OCI-LY3 (cell line): ENCODE data around the gene MRPL40.

Source experiments
- H2AFZ ChIP-seq: fragments of 200-600, 300-600 bp; shearing (Covaris generic); 2 replicates; pipeline ENCODE4 v1.6.0; 2014; ENCODE audit warnings: antibody characterized with exemption, low read depth, low read length
- H3K27ac ChIP-seq: fragments of 200-600, 300-600 bp; sonication (generic); 2 replicates; pipeline ENCODE4 v1.5.1; 2014; ENCODE audit warnings: mild to moderate bottlenecking, low read length, moderate library complexity, mixed read lengths
- H3K27me3 ChIP-seq: fragments of 200-600, 300-600 bp; sonication (generic); 2 replicates; pipeline ENCODE4 v1.6.1; 2014; ENCODE audit warnings: low read depth, low read length, mixed read lengths
- H3K36me3 ChIP-seq: fragments of 200-600, 300-600 bp; sonication (generic); replicated peaks from 2 replicates; pipeline ENCODE3; 2014; ENCODE audit warnings: low read depth, low read length, mixed read lengths
- H3K4me1 ChIP-seq: fragments of 300-600, 200-600 bp; sonication (generic); 2 replicates; pipeline ENCODE4 v1.6.1; 2014; ENCODE audit warnings: low read length, mixed read lengths
- H3K4me2 ChIP-seq: fragments of 200-600, 300-600 bp; sonication (generic); 2 replicates; pipeline ENCODE4 v1.6.1; 2014; ENCODE audit warnings: low read length, mixed read lengths
- H3K4me3 ChIP-seq: fragments of 300-600, 200-600 bp; sonication (generic); 2 replicates; pipeline ENCODE4 v1.5.1; 2014; ENCODE audit warnings: antibody characterized with exemption, mild to moderate bottlenecking, low read length, moderate library complexity
- H3K79me2 ChIP-seq: fragments of 300-600, 200-600 bp; shearing (Covaris generic); 2 replicates; pipeline ENCODE4 v1.6.1; 2014; ENCODE audit warnings: mild to moderate bottlenecking, low read length, mixed read lengths
- H3K9ac ChIP-seq: fragments of 300-600, 200-600 bp; shearing (Covaris generic); 2 replicates; pipeline ENCODE4 v1.6.0; 2014; ENCODE audit warnings: mild to moderate bottlenecking, low read length, moderate library complexity
- H3K9me3 ChIP-seq: fragments of 200-600, 300-600 bp; shearing (Covaris generic); 2 replicates; pipeline ENCODE4 v1.6.1; 2014; ENCODE audit warnings: low read length, mixed read lengths; ENCODE audit not compliant: insufficient read depth
- H4K20me1 ChIP-seq: fragments of 200-600, 300-600 bp; sonication (generic); 2 replicates; pipeline ENCODE4 v1.6.1; 2016; ENCODE audit warnings: low read length, mixed read lengths; ENCODE audit not compliant: insufficient read depth
- EZH2phosphoT487 ChIP-seq: fragments of 200-600 bp; shearing (Covaris generic); IDR thresholded peaks from 2 replicates; pipeline ENCODE4 v1.6.1; 2018; ENCODE audit warnings: antibody characterized with exemption, mixed run types, low read depth
- TF ChIP-seq, protein P1 (sequence below): fragments of 200-600, 300-600 bp; sonication (generic); IDR thresholded peaks from 2 replicates; pipeline ENCODE4 v1.5.1; 2014; ENCODE audit warnings: antibody characterized with exemption, low read length, low read depth

MRPL40 gene

GRCh38 chr22:19455033-19455432 lies 22.7 kb downstream of the MRPL40 start:
- Histone ChIP-seq H3K36me3 (peaks cover 53% of the 10 kb centered on the region), H3K9ac (no peak overlapping the region), H3K9me3 (no peaks in the 10 kb centered on the region), H3K4me1 (no peaks in the 10 kb centered on the region), H4K20me1 (no peaks in the 10 kb centered on the region), H3K27me3 (no peaks in the 10 kb centered on the region), H3K4me3 (no peak overlapping the region), H3K79me2 (no peaks in the 10 kb centered on the region), H2AFZ (no peak overlapping the region), H3K4me2 (no peak overlapping the region), H3K27ac (no peak overlapping the region)
- TF ChIP-seq, protein P1, sequence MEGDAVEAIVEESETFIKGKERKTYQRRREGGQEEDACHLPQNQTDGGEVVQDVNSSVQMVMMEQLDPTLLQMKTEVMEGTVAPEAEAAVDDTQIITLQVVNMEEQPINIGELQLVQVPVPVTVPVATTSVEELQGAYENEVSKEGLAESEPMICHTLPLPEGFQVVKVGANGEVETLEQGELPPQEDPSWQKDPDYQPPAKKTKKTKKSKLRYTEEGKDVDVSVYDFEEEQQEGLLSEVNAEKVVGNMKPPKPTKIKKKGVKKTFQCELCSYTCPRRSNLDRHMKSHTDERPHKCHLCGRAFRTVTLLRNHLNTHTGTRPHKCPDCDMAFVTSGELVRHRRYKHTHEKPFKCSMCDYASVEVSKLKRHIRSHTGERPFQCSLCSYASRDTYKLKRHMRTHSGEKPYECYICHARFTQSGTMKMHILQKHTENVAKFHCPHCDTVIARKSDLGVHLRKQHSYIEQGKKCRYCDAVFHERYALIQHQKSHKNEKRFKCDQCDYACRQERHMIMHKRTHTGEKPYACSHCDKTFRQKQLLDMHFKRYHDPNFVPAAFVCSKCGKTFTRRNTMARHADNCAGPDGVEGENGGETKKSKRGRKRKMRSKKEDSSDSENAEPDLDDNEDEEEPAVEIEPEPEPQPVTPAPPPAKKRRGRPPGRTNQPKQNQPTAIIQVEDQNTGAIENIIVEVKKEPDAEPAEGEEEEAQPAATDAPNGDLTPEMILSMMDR: no peak
- no peak for TF ChIP-seq EZH2phosphoT487

DNA sequence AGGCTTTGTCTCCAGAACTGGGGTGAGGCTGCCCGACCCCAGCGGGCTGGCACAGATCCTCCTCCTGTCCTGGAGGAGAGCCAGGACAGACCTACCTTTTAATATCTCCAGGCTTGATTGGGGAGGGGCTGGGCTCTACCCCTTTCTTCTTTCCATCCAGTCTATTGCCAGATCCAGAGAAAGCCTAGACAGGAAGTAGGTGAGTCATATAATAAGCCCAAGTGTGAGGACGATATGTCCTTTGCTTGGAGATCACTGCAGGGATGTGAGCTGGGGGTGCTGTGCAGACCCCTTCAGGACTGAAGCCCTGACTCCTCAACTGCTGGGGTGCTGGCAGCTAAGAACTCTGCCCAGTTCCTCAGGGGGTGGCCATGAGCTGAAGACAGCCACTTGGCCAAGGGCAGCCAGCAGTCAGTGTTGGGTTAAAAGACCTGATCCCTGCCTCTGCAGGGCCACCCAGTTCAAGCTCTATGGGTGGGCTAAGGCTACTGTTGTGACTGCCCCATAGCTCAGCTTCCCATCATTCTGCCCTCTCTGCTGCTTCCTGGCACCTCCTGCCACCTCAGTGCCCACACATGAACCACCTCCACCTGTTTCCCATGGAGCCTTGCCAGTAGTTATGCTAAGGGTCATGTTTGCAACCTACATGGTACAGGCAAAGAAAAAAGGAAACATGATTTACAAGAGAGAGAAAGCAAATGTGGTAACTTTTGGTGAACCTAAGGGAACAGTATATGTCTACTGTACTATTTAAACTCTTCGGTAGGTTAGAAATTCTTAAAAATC lies 23.4 kb downstream of the MRPL40 start:
- Histone ChIP-seq H2AFZ (no peak overlapping the region), H3K36me3 (peaks cover 52% of the 10 kb centered on the region)

DNA sequence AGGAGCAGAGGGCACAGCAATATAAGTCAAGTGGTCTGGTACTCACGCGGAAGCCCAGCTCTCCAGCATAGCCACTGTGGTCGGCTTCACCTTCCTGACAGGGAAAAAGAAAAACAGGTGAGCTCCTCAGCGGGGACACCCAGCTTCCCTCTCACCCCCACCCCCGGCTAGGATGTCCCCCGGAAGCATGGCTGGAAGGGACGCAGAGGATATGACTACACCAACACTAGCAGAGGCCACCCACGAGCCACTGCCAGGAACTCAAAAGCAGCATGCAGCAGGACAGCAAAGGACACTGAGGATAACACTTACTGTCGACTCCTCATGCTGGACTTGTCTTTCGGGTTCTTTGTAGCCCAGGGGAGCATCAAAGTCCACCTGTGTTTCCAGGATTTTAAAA lies 24.2 kb downstream of the MRPL40 start:
- Histone ChIP-seq H2AFZ (no peak overlapping the region), H3K27me3 (no peaks in the 10 kb centered on the region), H3K27ac (no peak overlapping the region), H3K9ac (no peak overlapping the region), H3K4me1 (no peaks in the 10 kb centered on the region), H3K36me3 (peaks cover 56% of the 10 kb centered on the region), H3K79me2 (no peaks in the 10 kb centered on the region), H3K9me3 (no peaks in the 10 kb centered on the region), H3K4me3 (no peak overlapping the region), H4K20me1 (no peaks in the 10 kb centered on the region), H3K4me2 (no peak overlapping the region)
- TF ChIP-seq EZH2phosphoT487: no peak
- TF ChIP-seq, protein P1: no peak

More for the DNA sequence above, 23.4 kb downstream of the MRPL40 start:
- Histone ChIP-seq H3K79me2 (no peaks in the 10 kb centered on the region), H4K20me1 (no peaks in the 10 kb centered on the region), H3K4me3 (no peak overlapping the region), H3K4me1 (no peaks in the 10 kb centered on the region), H3K9me3 (no peaks in the 10 kb centered on the region), H3K9ac (no peak overlapping the region), H3K4me2 (no peak overlapping the region), H3K27me3 (no peaks in the 10 kb centered on the region), H3K27ac (no peak overlapping the region)
- TF ChIP-seq, protein P1: no peak
- TF ChIP-seq EZH2phosphoT487: no peak

GRCh38 chr22:19457828-19458428 lies 25.6 kb downstream of the MRPL40 start:
- no peaks in the 10 kb centered on the region for H3K4me1 ChIP-seq
- H3K9ac ChIP-seq: no peak overlapping the region
- no peaks in the 10 kb centered on the region for H4K20me1 ChIP-seq
- H3K27ac ChIP-seq: no peak overlapping the region
- no peaks in the 10 kb centered on the region for H3K27me3 ChIP-seq
- no peaks in the 10 kb centered on the region for H3K9me3 ChIP-seq
- H3K4me2 ChIP-seq: no peak overlapping the region
- TF ChIP-seq, protein P1: no peak
- no peak for TF ChIP-seq EZH2phosphoT487
- H3K79me2 ChIP-seq: no peaks in the 10 kb centered on the region
- no peak overlapping the region for H3K4me3 ChIP-seq
- peaks cover 56% of the 10 kb centered on the region for H3K36me3 ChIP-seq
- H2AFZ ChIP-seq: no peak overlapping the region
